Midbrain (tissue), 1 donor: ENCODE data around the gene ITPR3.

Experiments used
- DNase-seq: peaks from one replicate; lab custom pipeline; 2025; lab: John Stamatoyannopoulos, UW

The ITPR3 gene

GRCh38 chr6:33719326-33719987 lies 98.3 kb downstream of the ITPR3 start:
- DNase-seq, result no peak

DNA sequence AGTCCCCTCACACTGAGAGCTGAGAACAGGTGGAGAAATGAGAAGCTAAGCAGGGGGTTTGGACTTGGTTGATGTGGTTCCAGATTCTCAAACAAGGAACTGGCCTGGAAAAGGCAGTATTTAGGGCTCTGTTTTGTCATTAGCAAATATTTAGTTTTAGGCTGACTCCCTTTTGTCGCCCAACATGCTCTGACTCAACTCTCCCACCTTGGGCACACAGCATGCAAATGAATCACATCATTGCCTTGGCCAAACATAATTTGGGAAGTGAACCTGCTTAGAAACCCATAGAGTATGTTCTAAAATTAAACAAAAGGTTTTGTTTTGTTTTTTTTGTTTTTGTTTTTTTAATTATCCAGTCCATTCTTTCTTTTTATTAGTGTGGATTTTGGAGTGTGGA lies 99.9 kb downstream of the ITPR3 start:
- no peak for DNase-seq

DNA sequence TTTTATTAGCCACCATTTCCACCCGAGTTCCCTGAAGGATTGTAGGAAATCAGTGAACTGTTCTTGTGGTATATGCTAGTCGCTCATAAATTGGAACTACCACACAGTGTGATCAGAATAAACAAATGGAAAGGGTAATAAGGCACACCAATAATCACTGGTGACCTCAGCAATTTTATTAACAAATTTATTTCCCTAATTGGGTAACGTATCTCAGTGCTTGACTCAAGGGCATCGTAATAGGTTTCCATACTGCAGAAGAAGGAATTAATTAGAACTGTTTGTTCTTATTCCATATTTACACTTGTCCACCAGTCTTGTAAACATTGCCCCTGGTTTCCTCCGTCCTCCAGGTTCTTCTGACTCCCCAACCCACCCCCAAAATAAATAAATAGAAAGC lies 100.4 kb downstream of the ITPR3 start:
- DNase-seq, result no peak

DNA sequence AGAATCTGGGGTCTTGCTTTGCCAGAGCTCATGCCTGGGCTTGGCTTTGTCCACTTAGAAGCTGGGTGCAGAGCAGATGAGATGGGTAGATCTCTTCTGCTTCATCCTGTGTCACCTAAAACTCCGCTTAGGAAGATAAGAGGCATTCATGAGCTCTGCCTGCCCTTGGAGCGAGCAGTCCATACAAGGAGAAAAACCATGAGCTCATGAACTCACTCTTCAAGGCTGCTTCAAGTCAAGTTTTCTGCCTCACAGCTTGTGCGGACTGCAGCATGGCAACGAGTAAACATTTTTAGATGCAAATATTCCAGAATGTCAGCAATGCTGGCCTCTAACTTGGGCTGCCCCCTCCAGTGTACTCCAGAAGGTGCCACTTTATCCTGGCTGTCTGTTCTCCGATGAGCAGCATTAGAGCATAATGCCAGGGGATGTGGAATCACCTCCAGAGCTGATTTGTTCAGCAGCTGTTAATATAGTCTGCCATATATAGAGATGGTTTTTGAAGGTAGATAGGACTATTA lies 101.0 kb downstream of the ITPR3 start:
- no peak for DNase-seq

- no peak for DNase-seq
Observed at GRCh38 chr6:33723371-33724085, 102.4 kb downstream of the ITPR3 start.

GRCh38 chr6:33724102-33725023 lies 103.2 kb downstream of the ITPR3 start:
- no peak for DNase-seq

GRCh38 chr6:33725222-33725621 lies 104.1 kb downstream of the ITPR3 start:
- DNase-seq, result no peak

- no peak for DNase-seq
Observed at GRCh38 chr6:33725891-33726673, 105.0 kb downstream of the ITPR3 start.

GRCh38 chr6:33726696-33727095 lies 105.6 kb downstream of the ITPR3 start:
- DNase-seq, result no peak

DNA sequence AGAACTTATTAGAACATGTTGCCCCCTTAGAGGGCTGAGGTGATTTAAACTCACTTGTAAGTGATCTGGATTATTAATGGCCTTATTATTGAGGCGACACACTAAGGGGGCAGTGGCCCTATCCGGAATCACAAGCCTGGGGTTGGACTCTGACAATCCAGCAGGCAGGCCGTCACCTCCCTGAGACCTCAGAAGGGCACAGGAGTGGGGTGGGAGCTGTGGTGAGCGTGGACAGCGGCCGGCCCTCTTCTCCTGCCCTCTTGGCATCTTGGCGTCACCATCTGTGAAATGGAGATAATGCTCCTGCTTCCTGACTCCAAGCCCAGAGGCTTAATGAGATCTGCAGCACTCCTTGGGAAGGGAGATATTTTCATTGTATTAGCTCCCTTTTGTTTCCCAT lies 106.0 kb downstream of the ITPR3 start:
- DNase-seq, result no peak

DNA sequence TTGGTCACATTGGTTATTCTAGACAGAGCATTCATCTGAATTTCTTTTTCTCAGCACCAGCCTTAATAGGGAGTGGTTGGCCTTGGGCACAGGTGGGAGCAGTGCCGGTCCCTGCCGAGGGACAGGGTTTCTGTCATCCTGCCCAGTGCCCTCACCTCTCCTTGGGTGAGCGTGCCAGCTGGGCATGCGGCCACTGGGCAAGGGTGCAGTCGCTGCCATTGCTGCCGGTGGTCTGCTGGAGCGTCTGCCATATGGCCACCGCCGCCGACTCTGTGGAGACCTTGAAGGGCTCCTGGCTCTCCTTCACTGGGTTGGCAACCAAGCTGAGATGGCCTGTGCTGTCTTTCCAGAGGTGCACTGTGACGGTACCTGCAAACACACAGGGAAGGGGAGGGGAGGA lies 106.8 kb downstream of the ITPR3 start:
- no peak for DNase-seq

DNA sequence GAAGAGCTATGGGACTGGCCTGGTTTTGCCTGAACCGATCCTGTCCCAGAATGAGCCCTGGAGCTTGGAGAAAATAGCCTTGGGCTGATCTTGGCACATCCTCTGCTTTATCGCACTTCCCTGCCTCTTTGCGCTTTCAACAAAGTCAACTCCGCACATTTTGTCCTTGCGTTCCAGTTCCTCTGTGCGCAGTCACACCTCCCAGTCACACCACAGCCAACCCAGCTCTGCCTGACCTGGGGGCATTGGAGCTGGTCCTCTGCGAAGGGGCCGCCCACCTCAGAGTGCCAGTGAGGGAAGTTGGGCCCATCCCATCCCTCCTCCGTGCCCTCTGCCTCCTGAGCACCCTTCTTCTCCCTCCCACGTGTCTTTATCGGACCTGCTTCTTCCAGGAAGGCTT lies 107.3 kb downstream of the ITPR3 start:
- no peak for DNase-seq

- no peak for DNase-seq
Observed at GRCh38 chr6:33729059-33729458, 107.9 kb downstream of the ITPR3 start.

GRCh38 chr6:33730611-33731010 lies 109.5 kb downstream of the ITPR3 start:
- DNase-seq, result no peak

DNA sequence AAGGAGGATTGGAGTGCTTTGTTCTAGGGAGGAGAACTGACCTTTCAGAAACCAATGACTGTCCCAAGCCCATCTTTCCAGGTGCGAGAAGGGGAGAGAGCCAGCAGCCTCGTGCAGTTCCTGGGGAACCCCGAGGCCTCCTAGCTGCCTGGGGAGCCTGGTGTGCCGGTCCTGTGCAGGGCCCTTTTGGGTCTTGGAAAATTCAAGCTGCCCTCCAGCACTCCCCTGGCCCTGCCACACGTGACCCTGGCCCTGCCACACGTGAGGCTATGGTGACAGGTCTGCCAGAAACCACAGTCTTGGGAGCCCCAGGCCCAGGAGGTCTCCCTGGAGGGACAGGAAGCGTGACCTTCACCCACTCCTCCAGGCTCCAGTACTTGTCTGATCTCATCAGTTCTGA lies 109.9 kb downstream of the ITPR3 start:
- DNase-seq, result no peak

DNA sequence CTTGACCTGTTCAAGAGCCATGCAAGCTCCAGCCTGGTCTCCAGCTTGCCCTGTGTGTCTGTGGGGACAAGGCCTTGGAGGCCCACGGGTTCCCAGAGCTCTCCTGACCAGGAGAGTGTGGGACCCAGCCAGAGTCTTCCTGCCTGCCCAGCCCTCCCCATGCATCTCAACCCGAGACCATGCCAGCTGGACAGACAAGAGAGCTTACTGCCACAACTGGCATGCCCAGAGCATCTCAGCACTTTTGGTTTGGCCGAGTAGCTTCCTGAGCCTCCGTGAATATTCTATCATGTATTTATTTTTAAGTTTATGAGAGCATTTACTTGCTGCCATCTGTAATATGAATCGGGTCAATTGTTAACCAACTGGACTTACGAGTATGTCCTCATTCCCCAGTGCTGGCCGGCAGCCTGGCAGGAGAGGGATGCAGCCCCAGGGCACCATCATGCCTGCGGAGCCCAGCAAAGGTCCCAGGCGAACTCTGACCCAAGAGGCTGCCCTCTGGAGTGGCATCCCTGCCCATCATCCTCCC lies 110.7 kb downstream of the ITPR3 start:
- DNase-seq, result no peak

GRCh38 chr6:33732385-33732784 lies 111.3 kb downstream of the ITPR3 start:
- no peak for DNase-seq

GRCh38 chr6:33732817-33733708 lies 111.9 kb downstream of the ITPR3 start:
- DNase-seq, result no peak

GRCh38 chr6:33733709-33734007 lies 112.5 kb downstream of the ITPR3 start:
- no peak for DNase-seq

- no peak for DNase-seq
Observed at GRCh38 chr6:33735216-33735615, 114.1 kb downstream of the ITPR3 start.
